Mesendoderm (in vitro differentiated cells): Measurements from ENCODE around the gene PCNX1.

Experiments used
- DNase-seq: peaks from one replicate; pipeline ENCODE4 v3.0.0; 2013
- H2AK5ac ChIP-seq: 2 replicates; pipeline ENCODE4 v1.6.1; 2013; ENCODE audit warnings: low read length, inconsistent platforms
- H2BK120ac ChIP-seq: 2 replicates; pipeline ENCODE4 v1.6.1; 2013; ENCODE audit warnings: low read depth, mild to moderate bottlenecking, low read length, moderate library complexity, mixed read lengths
- H2BK15ac ChIP-seq: replicated peaks from 2 replicates; pipeline ENCODE4 v1.6.1; 2013; ENCODE audit warnings: low read depth, mild to moderate bottlenecking, moderate library complexity
- H2BK5ac ChIP-seq: 2 replicates; pipeline ENCODE4 v1.6.1; 2013; ENCODE audit warnings: low read length, inconsistent platforms
- H3K18ac ChIP-seq: 2 replicates; pipeline ENCODE4 v1.6.1; 2013; ENCODE audit warnings: mild to moderate bottlenecking, low read length, mixed read lengths
- H3K23ac ChIP-seq: one replicate; pipeline ENCODE4 v1.6.1; 2013; ENCODE audit warnings: low read length
- H3K27ac ChIP-seq: 2 replicates; pipeline ENCODE4 v1.5.1; 2013; ENCODE audit warnings: low read depth, mild to moderate bottlenecking, inconsistent platforms, low read length, moderate library complexity
- H3K27me3 ChIP-seq: 2 replicates; pipeline ENCODE4 v1.6.1; 2013; ENCODE audit warnings: low read length, control low read depth, mild to moderate bottlenecking, inconsistent platforms; ENCODE audit not compliant: insufficient read depth, poor library complexity
- H3K36me3 ChIP-seq: 2 replicates; pipeline ENCODE4 v1.6.1; 2013; ENCODE audit warnings: low read length, inconsistent platforms; ENCODE audit not compliant: control insufficient read depth, insufficient read depth
- H3K4ac ChIP-seq: one replicate; pipeline ENCODE4 v1.6.1; 2013; ENCODE audit warnings: low read depth, mild to moderate bottlenecking, low read length, moderate library complexity
- H3K4me1 ChIP-seq: 2 replicates; pipeline ENCODE4 v1.6.1; 2013; ENCODE audit warnings: low read depth, low read length, inconsistent platforms; ENCODE audit not compliant: control insufficient read depth
- H3K4me2 ChIP-seq: 2 replicates; pipeline ENCODE4 v1.6.1; 2013; ENCODE audit warnings: low read length
- H3K4me3 ChIP-seq: 2 replicates; pipeline ENCODE4 v1.5.1; 2013; ENCODE audit warnings: mild to moderate bottlenecking, low read length
- H3K56ac ChIP-seq: one replicate; pipeline ENCODE4 v1.6.1; 2013; ENCODE audit warnings: low read length
- H3K79me1 ChIP-seq: 2 replicates; pipeline ENCODE4 v1.6.1; 2013; ENCODE audit warnings: low read length, inconsistent platforms
- H3K79me2 ChIP-seq: 2 replicates; pipeline ENCODE4 v1.6.1; 2013; ENCODE audit warnings: mild to moderate bottlenecking, low read length; ENCODE audit not compliant: control insufficient read depth, insufficient read depth
- H3K9ac ChIP-seq: 2 replicates; pipeline ENCODE4 v1.6.1; 2013; ENCODE audit warnings: low read length, inconsistent platforms
- H4K5ac ChIP-seq: one replicate; pipeline ENCODE4 v1.6.1; 2013; ENCODE audit warnings: low read length
- H4K8ac ChIP-seq: one replicate; pipeline ENCODE4 v1.6.1; 2013; ENCODE audit warnings: low read depth, mild to moderate bottlenecking, control low read depth, low read length, moderate library complexity
- WGBS: extraction: QIAGEN DNeasy Blood & Tissue Kit; methylation state at CpG from one replicate; pipeline ENCODE4 v1.1.7; 2013; ENCODE audit warnings: low lambda C conversion rate, missing lambda C conversion rate; ENCODE audit not compliant: insufficient coverage; ENCODE audit errors: extremely low coverage; 5-methylcytosine and 5-hydroxymethylcytosine counted together

Gene PCNX1

GRCh38 chr14:71107921-71108320 lies 200.7 kb downstream of the PCNX1 start:
- WGBS = no CpG with 5 or more reads among the region's 2 CpGs
- H3K27me3 ChIP-seq = no peaks in the 10 kb centered on the region
- no peak overlapping the region for H3K56ac ChIP-seq
- no peak overlapping the region for H3K4ac ChIP-seq
- no peak overlapping the region for H2BK120ac ChIP-seq
- no peaks in the 10 kb centered on the region for H3K79me1 ChIP-seq
- H3K27ac ChIP-seq = no peak overlapping the region
- no peak overlapping the region for H3K9ac ChIP-seq
- no peak overlapping the region for H4K8ac ChIP-seq
- no peak overlapping the region for H2BK5ac ChIP-seq
- no peaks in the 10 kb centered on the region for H3K79me2 ChIP-seq
- no peak overlapping the region for H2BK15ac ChIP-seq
- no peak overlapping the region for H2AK5ac ChIP-seq
- H3K18ac ChIP-seq = no peak overlapping the region
- no peak overlapping the region for H3K4me3 ChIP-seq
- H3K36me3 ChIP-seq = peaks cover 3% of the 10 kb centered on the region
- DNase-seq = no peak
- no peak overlapping the region for H3K23ac ChIP-seq
- no peaks in the 10 kb centered on the region for H3K4me1 ChIP-seq
- H3K4me2 ChIP-seq = no peak overlapping the region
- no peak overlapping the region for H4K5ac ChIP-seq

GRCh38 chr14:71108398-71109119 lies 201.3 kb downstream of the PCNX1 start:
- Histone ChIP-seq H2BK120ac (no peak overlapping the region), H3K18ac (no peak overlapping the region), H2BK5ac (no peak overlapping the region), H3K4me2 (no peak overlapping the region), H4K5ac (no peak overlapping the region), H3K79me2 (no peaks in the 10 kb centered on the region), H3K56ac (no peak overlapping the region), H3K27ac (no peak overlapping the region), H3K4ac (peak overlapping the region; percentile 63), H3K4me3 (no peak overlapping the region), H3K9ac (no peak overlapping the region), H4K8ac (no peak overlapping the region), H2AK5ac (no peak overlapping the region), H3K36me3 (peaks cover under 1% of the 10 kb centered on the region), H3K79me1 (no peaks in the 10 kb centered on the region), H3K4me1 (no peaks in the 10 kb centered on the region), H2BK15ac (no peak overlapping the region), H3K23ac (no peak overlapping the region), H3K27me3 (no peaks in the 10 kb centered on the region)
- no CpG with 5 or more reads among the region's 16 CpGs for WGBS
- DNase-seq = no peak

- no peak overlapping the region for H2BK5ac ChIP-seq
- no peak overlapping the region for H3K56ac ChIP-seq
- no peak overlapping the region for H3K4me3 ChIP-seq
- no peaks in the 10 kb centered on the region for H3K27me3 ChIP-seq
- no peak overlapping the region for H3K18ac ChIP-seq
- no peaks in the 10 kb centered on the region for H3K79me1 ChIP-seq
- no peak overlapping the region for H3K23ac ChIP-seq
- H4K8ac ChIP-seq = no peak overlapping the region
- H4K5ac ChIP-seq = no peak overlapping the region
- no peaks in the 10 kb centered on the region for H3K36me3 ChIP-seq
- H2AK5ac ChIP-seq = no peak overlapping the region
- H3K79me2 ChIP-seq = no peaks in the 10 kb centered on the region
- H3K9ac ChIP-seq = no peak overlapping the region
- no peak overlapping the region for H2BK15ac ChIP-seq
- H3K27ac ChIP-seq = no peak overlapping the region
- H2BK120ac ChIP-seq = no peak overlapping the region
- no peaks in the 10 kb centered on the region for H3K4me1 ChIP-seq
- DNase-seq = peak; percentile 56
- H3K4me2 ChIP-seq = no peak overlapping the region
- H3K4ac ChIP-seq = peak overlapping the region; percentile 36
Measured at GRCh38 chr14:71113376-71113775, 206.1 kb downstream of the PCNX1 start.

- no peak overlapping the region for H2BK5ac ChIP-seq
- no peak overlapping the region for H3K9ac ChIP-seq
- H3K18ac ChIP-seq = no peak overlapping the region
- H3K4me2 ChIP-seq = no peak overlapping the region
- H3K79me1 ChIP-seq = no peaks in the 10 kb centered on the region
- no peak overlapping the region for H2BK120ac ChIP-seq
- no peak overlapping the region for H3K27ac ChIP-seq
- H4K5ac ChIP-seq = no peak overlapping the region
- H3K4ac ChIP-seq = no peak overlapping the region
- no peaks in the 10 kb centered on the region for H3K79me2 ChIP-seq
- H3K4me3 ChIP-seq = no peak overlapping the region
- no peak overlapping the region for H3K23ac ChIP-seq
- H3K27me3 ChIP-seq = no peaks in the 10 kb centered on the region
- H3K4me1 ChIP-seq = no peaks in the 10 kb centered on the region
- H2AK5ac ChIP-seq = no peak overlapping the region
- H3K56ac ChIP-seq = no peak overlapping the region
- no peak for DNase-seq
- H3K36me3 ChIP-seq = no peaks in the 10 kb centered on the region
- no CpG with 5 or more reads among the region's 1 CpG for WGBS
- H4K8ac ChIP-seq = no peak overlapping the region
- H2BK15ac ChIP-seq = no peak overlapping the region
Measured at GRCh38 chr14:71114565-71114964, 207.3 kb downstream of the PCNX1 start.

GRCh38 chr14:71115306-71115705 lies 208.0 kb downstream of the PCNX1 start:
- H2BK5ac ChIP-seq = no peak overlapping the region
- H3K36me3 ChIP-seq = no peaks in the 10 kb centered on the region
- no peaks in the 10 kb centered on the region for H3K79me1 ChIP-seq
- H3K23ac ChIP-seq = no peak overlapping the region
- H3K9ac ChIP-seq = no peak overlapping the region
- H2BK120ac ChIP-seq = no peak overlapping the region
- H3K4me2 ChIP-seq = no peak overlapping the region
- DNase-seq = no peak
- no peak overlapping the region for H2BK15ac ChIP-seq
- no peak overlapping the region for H4K8ac ChIP-seq
- H4K5ac ChIP-seq = no peak overlapping the region
- no peak overlapping the region for H3K56ac ChIP-seq
- no peaks in the 10 kb centered on the region for H3K79me2 ChIP-seq
- H3K18ac ChIP-seq = no peak overlapping the region
- H2AK5ac ChIP-seq = no peak overlapping the region
- no peaks in the 10 kb centered on the region for H3K27me3 ChIP-seq
- H3K27ac ChIP-seq = no peak overlapping the region
- no CpG with 5 or more reads among the region's 2 CpGs for WGBS
- no peaks in the 10 kb centered on the region for H3K4me1 ChIP-seq
- H3K4me3 ChIP-seq = no peak overlapping the region
- H3K4ac ChIP-seq = no peak overlapping the region
